Measurements from ENCODE around the gene NDUFB5. TPM values are rescaled to one million over a fixed set of nuclear protein-coding genes. Genes with fewer than 3 reads are reported as not detected.
"Not testable (repeated sequence)": the region's sequence is repeated elsewhere in the genome, so short reads cannot be mapped to it uniquely, and the experiment has no call there.

Gene NDUFB5
- total RNA-seq, 1 donor from 2014 or later = 49.3 TPM

DNA sequence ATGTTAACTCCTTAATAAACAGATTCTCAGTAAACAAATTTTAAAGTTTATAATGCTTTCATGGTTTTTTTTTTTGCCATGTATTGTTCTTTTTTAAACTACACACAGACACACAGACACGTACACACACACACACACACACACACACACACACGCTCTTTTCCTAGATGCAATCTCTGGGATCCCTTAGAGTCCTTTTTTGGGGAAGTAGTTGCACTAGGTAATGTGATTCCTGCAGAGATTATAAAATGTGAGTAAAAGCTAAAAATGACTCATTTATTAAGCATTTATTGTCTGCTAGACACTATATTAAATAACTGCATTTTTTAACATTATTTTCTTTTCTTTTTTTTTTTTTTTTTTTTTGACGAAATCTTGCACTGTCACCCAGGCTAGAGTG, 19.9 kb downstream of the NDUFB5 start:
- ATAC-seq (no peak), DNase-seq (ENCODE audit: low spot score) (no peak)

DNA sequence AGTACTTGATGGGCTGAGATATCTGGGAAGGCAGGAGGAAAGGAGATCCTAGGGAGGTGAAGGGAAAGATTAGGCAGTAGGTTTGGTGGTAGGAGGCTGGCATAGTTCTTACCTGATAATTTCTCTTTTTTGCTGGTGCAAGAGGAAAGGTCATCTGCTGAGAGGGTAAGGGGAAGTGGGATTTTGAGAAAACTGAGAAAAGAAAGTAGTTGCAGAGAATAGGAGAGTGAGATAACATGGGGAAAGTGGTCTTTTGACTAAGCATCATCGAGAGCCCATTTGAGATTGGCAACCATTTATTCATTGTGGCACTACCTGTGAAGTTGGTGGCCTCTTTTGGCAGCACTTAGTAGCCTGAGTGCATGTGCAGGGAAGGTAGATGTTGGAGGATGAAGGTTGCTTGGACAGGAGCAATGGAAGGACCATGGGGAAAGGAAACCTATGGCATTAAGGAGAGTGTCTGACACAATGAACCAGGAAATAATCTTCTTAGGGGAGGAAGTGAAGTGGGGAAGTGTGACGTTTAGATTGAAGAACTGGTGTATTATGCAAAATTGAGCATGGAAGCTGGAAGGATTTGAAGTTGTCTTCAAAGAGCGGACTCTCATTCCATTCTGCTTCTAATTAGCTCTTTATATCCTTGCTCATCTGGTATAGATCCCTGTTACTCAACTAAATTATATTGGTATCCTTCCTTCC, 26.3 kb downstream of the NDUFB5 start:
- ATAC-seq (no peak), DNase-seq (ENCODE audit: low spot score) (no peak)

DNA sequence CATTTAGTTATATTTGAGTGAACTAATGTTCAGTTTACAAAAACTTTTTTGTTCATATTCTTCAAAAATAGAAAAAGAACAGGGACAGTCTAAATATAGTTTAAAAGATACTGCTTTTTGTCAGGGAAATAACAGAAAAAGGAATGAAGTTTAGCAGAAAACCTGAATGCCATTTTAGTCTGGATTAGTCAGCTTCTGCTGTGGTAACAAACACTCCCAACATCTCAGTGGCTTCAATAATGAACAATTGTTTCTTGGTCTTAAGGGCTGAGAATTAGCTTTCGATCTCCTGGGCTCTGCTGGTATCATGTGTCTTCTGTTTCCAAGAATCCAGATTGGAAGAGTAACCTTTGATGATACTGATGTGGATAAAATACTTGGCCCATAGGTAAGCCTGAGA, 35.9 kb downstream of the NDUFB5 start:
- no peak for ATAC-seq

DNA sequence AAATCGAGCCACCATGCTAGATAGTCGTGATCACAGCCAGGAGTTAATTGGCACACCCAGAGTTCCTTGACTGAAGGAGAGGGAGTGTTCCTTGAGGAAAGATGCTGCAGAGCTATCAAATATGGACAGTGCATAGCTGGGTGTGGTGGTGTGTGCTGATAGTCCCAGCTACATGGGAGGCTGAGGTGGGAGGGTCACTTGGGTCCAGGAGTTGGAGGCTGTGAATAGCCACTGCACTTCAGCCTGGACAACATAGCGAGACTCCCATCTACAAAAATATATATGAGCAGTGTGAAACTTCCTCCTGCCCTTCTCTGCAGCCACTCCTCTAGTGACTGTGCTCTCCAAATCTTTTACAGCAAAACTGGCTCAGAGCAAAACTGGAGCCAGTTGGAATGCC, 38.3 kb downstream of the NDUFB5 start:
- DNase-seq (ENCODE audit: low spot score) (no peak), ATAC-seq (peak; percentile 21)

More for the DNA sequence above, 35.9 kb downstream of the NDUFB5 start:
- no peak for DNase-seq (ENCODE audit: low spot score)

DNA sequence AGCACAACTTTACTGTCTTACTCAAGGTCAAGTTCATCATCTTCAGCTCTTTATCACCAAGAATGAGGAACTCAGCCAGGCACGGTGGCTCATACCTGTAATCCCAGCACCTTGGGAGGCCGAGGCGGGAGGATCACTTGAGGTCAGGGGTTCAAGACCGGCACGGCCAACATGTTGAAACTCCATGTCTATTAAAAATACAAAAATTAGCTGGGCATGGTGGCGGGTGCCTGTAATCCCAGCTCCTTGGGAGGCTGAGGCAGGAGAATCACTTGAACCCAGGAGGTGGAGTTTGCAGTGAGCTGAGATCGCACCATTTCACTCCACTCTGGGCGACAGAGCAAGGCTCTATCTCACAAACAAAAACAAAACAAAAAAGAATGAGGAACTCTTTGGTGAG, 39.2 kb downstream of the NDUFB5 start:
- DNase-seq (ENCODE audit: low spot score); ATAC-seq: not testable (repeated sequence)

DNA sequence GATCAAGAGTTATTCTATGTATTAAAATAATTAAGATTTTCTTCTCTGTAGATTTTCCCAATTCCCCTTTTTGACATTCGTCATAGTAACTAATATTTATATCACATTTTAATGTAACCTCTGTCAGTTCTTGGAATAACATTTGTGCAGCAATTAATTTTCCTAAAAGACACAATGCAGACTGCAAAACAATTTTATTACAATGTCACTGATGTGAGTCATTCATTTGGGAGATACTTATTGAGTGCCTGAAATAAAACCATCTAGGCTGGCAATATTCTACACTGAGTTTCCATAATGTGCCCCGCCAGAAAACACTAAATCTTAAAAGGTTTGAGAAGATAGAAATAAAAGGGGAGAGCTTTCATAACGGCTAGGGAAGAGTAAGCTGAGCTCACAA, 41.6 kb downstream of the NDUFB5 start:
- ATAC-seq = no peak

DNA sequence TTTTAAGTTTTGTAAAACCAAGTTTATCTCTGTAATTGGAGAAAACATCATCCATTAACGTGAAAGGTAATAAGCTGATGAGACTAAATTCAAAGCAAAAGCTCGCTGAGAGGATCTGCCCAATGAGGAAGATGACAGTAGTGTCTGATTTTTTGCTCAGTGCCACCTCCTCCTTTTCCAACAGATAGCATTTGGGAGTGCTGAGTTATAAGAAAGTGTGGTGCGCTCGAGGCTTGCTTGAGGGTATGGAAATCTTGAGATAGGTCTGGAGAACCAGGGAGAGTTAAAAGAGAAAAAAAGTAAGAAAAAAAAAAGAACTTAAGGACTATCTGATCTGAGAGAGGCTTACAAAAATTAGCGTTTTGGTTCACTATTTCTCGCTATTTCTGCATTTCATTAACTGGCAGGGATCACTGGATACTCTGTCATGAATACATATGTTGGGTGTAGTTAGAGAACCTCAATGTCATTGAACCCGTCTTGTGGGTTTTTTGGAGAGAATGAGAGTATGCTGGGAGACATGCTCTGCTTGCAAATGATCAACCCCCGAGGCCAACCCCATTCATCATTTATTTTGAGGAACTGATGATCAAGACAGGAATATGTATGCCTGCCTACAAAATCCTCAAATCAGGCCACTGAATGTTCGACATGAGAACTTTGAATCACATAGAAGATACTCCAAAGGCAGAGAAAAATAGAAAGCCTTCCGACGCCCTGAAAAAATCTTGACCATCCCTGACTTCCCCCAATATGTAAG, 47.3 kb downstream of the NDUFB5 start:
- ATAC-seq (no peak), DNase-seq (ENCODE audit: low spot score) (no peak)

More for the DNA sequence above, 41.6 kb downstream of the NDUFB5 start:
- no peak for DNase-seq (ENCODE audit: low spot score)

DNA sequence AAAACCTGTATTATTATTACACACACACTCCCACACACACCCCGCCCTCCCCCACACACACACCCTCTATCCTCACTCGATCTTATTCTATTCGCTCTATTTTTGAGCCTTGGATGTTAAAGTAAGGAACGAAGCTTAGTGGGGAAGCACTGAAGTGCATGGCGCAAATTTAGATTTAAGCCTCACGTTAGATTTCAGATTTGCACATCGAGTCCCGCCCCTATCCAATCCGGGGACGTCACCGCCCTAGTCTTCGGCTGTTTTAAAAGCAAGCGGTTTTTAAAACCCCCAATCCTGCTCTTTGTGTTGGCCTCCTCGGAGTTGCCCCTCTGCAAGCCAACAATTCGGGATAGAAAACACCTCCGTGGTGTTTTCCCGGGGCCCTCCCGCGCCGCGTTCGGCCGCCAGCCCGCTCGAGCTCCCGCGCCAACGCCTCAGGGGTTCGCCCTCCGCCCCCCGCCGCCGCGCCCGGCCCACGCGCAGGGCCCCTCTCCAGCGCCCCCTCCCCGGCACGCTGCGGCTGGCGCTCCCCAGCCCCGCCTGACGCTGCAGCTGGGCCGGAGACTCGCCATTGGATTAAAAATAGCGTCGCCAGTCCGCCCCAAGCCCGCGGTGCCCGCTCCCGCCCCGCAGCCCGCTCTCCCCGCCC, 48.0 kb downstream of the NDUFB5 start, which contains the start of gene USP13:
TSS of gene USP13 (plus strand) at position 594 of the 649 bp plus-strand sequence. CDS start 186 bp downstream, outside the sequence.
- ATAC-seq (peak; percentile 80), DNase-seq (ENCODE audit: low spot score) (peak; percentile 77)

DNA sequence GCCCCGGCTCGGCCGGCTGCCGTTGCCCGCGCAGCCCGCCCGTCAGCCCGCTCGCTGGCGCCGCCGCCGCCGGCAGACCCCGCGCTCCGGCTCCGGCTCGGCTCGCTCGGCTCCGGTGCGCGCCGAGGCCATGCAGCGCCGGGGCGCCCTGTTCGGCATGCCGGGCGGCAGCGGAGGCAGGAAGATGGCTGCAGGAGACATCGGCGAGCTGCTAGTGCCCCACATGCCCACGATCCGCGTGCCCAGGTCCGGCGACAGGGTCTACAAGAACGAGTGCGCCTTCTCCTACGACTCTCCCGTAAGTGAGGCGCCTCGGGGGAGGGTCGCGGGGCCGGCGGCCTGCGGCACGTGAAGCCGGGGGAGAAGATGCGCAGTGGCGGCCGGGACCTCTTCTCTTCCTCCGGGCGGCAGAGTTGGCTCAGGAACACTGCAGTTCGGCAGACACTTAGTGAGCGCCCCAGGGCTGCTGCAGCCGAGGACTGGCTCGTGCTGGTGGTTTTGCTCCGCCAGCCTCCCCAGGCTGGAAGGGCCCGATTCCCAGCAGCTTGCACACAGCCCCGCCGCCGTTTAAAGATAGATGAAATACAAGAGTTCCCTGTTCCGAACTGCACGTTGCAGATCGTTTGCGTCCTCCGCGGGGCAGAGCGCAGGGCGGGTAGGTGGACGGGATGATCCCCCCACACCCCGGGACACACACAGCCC, 48.7 kb downstream of the NDUFB5 start:
- DNase-seq (ENCODE audit: low spot score) (peak; percentile 81), ATAC-seq (peak; percentile 81)

DNA sequence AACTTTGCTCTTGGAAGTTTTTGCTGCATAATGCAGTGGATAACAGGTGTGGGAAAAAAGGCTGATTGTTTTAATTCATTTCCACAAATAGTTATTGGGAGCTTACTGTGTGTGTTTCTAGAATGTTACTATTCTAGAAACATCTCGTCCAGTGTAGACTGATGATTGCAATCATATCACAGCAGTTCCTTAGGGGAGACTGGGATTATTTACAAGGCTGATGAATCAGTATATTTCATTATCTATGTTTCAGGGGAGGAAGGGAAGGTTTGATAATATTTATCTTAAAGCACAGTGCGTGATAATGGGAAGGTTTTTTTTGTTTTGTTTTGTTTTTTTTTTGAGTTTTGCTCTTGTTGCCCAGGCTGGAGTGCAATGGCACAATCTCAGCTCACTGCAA, 50.6 kb downstream of the NDUFB5 start:
- ATAC-seq (no peak), DNase-seq (ENCODE audit: low spot score) (no peak)

DNA sequence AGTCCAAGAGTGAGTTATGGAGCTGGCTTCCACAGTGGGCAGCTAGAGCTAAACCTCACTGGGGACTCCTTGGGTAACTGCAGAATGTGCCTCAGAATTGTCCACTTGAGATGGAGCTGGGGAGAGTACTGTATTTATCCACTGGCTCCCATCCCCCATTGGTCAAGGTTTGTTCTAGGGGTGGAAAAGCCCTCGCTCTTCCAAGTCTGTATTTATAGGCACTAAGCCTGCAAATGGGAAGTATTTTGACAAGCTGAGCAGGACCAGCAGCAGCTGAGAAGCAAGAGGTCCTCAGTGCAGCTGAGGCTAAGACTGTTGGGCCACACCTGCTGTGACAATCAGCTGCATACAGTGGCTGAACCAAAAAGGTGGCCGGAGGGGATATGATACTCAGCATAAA, 54.0 kb downstream of the NDUFB5 start:
- no peak for DNase-seq (ENCODE audit: low spot score)
- no peak for ATAC-seq

DNA sequence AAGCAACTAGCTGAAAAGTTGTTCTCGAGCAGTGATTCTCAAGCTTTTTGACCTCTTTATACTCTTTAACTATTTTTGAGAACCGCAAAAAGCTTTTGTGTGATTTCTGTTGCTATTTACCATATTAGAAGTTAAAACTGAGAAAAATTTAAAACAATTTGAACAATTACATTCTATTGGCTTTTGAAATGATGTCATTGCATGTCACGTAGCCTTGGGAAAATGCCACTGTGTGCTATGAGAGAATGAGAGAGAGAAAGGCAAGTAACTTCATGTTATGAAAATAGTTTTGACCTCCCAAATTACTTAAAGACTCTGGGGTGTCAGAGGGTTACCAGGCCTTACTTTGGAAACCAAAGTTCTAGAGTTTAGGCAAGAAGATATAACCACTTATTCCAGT, 56.3 kb downstream of the NDUFB5 start:
- ATAC-seq = no peak

DNA sequence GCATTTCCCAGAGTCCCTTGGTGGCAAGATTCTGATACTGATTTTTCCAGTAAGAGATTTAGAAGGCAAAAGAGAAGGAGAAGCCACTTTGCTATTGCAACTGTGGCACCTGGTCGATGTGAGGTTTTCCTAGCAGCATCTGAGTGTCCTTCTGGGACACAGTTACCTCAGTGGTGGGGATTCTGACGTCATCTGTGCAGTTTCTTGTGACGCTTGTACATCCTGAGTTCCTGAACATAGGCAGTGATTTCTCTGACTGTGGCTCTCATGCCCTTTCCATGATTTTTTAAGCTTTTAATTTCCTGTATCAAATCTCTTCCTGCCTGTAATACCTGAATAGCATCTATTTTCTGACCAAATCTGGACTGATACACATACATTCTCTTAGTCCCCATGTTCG, 57.2 kb downstream of the NDUFB5 start:
- no peak for ATAC-seq
- no peak for DNase-seq (ENCODE audit: low spot score)

More for the DNA sequence above, 56.3 kb downstream of the NDUFB5 start:
- no peak for DNase-seq (ENCODE audit: low spot score)

DNA sequence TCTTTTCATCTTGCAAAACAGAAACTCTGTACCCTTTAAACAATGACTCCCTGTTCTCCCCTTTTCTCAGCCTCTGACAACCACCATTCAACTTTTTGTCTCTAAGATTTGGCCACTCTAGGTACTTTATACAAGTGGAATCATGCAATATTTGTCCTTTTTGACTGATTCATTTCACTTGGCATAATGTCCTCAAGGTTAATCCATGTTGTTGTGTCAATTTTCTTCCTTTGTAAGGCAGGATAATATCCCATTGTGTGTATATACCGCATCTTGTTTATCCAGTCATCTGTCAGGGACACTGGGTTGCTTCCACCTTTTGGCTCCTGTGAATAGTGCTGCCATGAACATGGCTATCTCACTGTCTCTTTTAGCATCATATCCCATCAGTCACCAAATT, 58.5 kb downstream of the NDUFB5 start:
- no peak for DNase-seq (ENCODE audit: low spot score)

DNA sequence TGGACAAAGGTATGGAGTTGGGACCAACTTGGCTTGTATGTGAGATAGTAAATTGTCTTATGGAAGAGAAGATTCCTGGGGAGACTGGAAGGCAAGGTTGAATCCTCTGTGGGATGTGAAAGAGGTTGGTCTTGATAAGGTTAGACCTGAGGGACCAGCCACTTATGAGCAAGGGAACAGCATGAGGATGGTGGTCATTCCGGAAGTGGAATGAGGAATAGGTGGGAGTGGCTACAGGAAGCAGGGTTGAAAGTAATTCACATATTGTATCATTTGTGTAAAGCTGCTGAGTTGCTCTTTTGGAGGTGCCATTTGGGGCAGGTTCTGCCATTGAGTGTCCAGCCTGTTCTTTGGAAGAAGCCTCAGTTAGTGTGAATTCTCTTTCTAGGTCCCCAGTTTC, 61.4 kb downstream of the NDUFB5 start:
- DNase-seq (ENCODE audit: low spot score) = no peak
- ATAC-seq = no peak

More for the DNA sequence above, 58.5 kb downstream of the NDUFB5 start:
- ATAC-seq = no peak

DNA sequence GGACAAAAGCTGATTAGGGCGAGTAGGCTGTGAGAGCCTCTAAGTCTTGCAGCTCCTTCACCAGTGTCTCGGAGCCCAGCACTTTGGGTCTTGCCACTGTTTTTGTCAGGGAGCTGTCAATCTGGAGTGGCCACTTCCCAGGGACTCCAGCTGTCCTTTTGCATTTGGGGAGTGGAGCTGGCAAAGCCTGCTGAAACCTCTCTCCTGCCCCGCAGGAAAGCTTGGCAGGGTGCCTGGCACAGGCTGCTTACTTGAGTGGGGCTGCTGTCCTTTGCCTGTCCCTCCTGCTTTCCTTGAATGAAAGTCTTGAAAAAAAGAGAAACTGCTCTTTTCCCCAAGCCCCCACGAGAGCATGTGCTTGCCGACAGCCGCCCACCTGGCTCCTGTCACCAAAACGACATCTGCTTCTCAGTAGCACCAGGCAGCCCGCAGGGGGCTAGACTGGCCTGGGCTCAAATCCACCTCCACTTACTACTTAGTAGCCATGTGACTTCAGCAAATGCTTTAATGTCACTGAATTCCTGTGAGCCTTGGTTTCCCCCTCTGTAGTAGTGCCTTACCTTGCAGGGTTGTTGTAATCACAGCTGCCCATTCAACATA, 61.9 kb downstream of the NDUFB5 start:
- ATAC-seq (peak; percentile 78), DNase-seq (ENCODE audit: low spot score) (peak; percentile 56)

DNA sequence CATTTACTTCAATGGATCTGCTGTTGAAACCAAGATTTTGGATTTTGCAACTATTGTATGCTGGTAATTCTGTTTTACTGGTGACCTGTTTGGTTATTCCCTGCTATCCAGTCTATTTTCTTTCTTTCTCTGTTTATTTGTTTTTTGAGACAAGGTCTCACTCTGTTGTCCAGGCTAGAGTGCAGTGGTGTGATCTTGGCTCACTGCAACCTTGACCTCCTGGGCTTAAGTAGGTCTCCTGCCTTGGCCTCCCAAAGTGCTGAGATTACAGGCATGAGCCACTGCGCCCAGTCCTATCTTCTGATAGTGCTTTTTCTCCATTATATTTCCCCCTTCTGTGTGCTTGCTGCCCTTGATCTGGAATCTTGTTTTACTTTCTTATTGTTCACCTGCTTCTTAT, 63.8 kb downstream of the NDUFB5 start:
- ATAC-seq = no peak

DNA sequence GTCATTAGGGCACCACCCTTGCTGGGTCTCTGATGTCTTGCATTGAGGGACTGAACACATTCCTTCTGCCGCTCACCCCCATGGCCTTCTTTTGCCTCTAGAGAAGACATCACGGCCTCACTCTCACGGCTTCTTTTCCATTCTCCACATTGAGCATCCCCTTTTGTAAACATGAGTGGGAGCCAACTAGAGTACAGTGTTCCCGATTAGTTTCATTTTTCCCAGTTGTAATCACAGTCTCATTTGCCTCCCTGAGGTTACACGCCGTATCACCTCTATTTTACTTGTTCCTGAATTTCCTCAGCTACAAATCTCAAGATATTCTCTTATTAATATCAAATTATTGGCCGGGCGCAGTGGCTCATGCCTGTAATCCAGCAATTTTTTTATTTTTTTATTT, 65.7 kb downstream of the NDUFB5 start:
- DNase-seq (ENCODE audit: low spot score) = no peak
- ATAC-seq = peak; percentile 74

More for the DNA sequence above, 63.8 kb downstream of the NDUFB5 start:
- DNase-seq (ENCODE audit: low spot score) = no peak

DNA sequence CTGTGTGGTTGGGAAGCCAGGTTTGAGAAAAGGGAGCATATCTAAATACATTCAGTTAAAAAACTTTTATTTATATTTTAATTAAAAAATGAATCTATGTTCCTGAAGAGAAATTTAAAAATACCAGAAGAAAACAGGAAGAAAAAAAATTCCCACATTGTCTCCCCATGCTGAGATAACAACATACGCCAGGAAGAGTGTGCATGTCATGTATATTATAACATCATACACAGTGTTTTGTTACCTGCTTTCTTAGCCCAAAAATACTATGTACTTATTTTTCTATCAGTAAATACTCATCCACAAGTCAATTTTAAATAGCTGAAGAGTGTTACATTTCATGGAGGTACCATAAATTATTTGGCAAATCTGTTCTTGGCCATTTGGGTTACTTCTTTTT, 66.7 kb downstream of the NDUFB5 start:
- DNase-seq (ENCODE audit: low spot score) (no peak), ATAC-seq (no peak)

DNA sequence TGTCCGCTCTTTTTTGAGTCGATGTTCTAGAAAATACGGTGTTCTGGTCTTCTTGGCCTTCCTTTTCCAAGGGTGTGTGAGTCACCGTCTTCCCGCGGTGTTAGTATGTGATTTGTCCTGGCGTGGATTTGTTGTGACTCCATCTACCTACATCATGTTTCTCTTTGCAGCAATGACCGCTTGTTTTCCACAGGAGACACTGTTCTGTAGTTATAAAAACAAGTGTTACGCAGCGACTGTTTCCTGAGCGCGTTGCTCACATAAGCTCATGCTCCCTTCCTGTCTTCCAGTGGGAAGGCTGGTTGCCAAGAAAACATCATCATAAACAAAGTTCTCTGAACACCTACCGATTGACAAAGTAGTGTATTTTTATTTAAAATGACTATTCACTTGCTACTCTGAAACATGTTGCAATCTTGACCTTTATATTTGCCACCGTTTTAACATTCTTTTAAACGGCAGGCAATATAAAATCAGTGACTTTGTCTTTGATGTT, 67.2 kb downstream of the NDUFB5 start:
- ATAC-seq (peak; percentile 56), DNase-seq (ENCODE audit: low spot score) (no peak)
